Tibial artery (tissue), 4 donors: Measurements from ENCODE around the gene PARP8.
"Not testable (repeated sequence)": the region's sequence is repeated elsewhere in the genome, so short reads cannot be mapped to it uniquely, and the experiment has no call there.

Experiments used
- DNase-seq, 2 donors: peaks; one replicate each; pipeline ENCODE4 v3.0.0-alpha.2; 2019
- H3K27ac ChIP-seq, 2 donors: fragments of 200-600 bp; sonication (generic) in 1 of 2; 1 replicate in 1 of 2; 2 replicates in 1 of 2; pipeline ENCODE4 v1.5.1; 2018 to 2019; ENCODE audit warnings: mild to moderate bottlenecking in 1 of 2
- H3K27me3 ChIP-seq, 2 donors: fragments of 200-600 bp; sonication (generic) in 1 of 2; one replicate each; pipeline versions ENCODE4 v1.5.1 to v1.6.0; 2016 to 2019
- H3K36me3 ChIP-seq, 3 donors: fragments of 200-600 bp; sonication (generic) in 2 of 3; one replicate each; pipeline ENCODE4 v1.5.1; 2016 to 2019; ENCODE audit warnings: mild to moderate bottlenecking in 2 of 3
- H3K4me1 ChIP-seq, 4 donors: fragments of 200-600 bp; sonication (generic) in 2 of 4; 1 replicate in 3 of 4; 2 replicates in 1 of 4; pipeline ENCODE4 v1.5.1; 2016 to 2019
- H3K4me3 ChIP-seq, 2 donors: fragments of 200-600 bp; sonication (generic) in 1 of 2; 1 replicate in 1 of 2; 2 replicates in 1 of 2; pipeline ENCODE4 v1.5.1; 2018 to 2019; ENCODE audit warnings: mild to moderate bottlenecking in 2 of 2
- H3K9me3 ChIP-seq, 3 donors: fragments of 200-600 bp; sonication (generic) in 1 of 3; one replicate each; pipeline ENCODE4 v1.5.1; 2016 to 2019
- CTCF ChIP-seq, 2 experiments: fragments of 200-600 bp in 1 of 2; fragments of 450-650 bp in 1 of 2; IDR thresholded peaks; one replicate each; pipeline ENCODE4 v1.5.1; 2017 to 2019; ENCODE audit warnings: antibody characterized with exemption in 2 of 2, mild to moderate bottlenecking in 1 of 2, moderate library complexity in 1 of 2
- intact Hi-C: fragments of 100-400 bp; cut with DNase I; formaldehyde crosslinking; loops from one replicate; pipeline ENCODE4 v1.15.0; 2023; ENCODE audit warnings: low total_unique reads

PARP8 gene

GRCh38 chr5:50807661-50808060 is 141.2 kb downstream of the PARP8 start:
- Histone ChIP-seq H3K4me3 (no peak overlapping the region), H3K36me3 (peaks cover 0 to 17% (median 6%) of the 10 kb centered on the region in 3 donors), H3K4me1 (no peaks in the 10 kb centered on the region), H3K9me3 (peaks cover 0 to 7% (median 0%) of the 10 kb centered on the region in 3 donors), H3K27ac (no peak overlapping the region), H3K27me3 (no peaks in the 10 kb centered on the region)
- DNase-seq, result no peak
- intact Hi-C loops, result no loop called here
- no peak for TF ChIP-seq CTCF (IDR thresholded peaks at IDR 0.05)

GRCh38 chr5:50808406-50808805 is 142.0 kb downstream of the PARP8 start:
- peaks cover 0 to 10% (median 0%) of the 10 kb centered on the region in 3 donors for H3K36me3 ChIP-seq
- H3K9me3 ChIP-seq, result peaks cover 0 to 3% (median 0%) of the 10 kb centered on the region in 3 donors
- TF ChIP-seq CTCF (IDR thresholded peaks at IDR 0.05), result no peak
- H3K27me3 ChIP-seq, result no peaks in the 10 kb centered on the region
- H3K4me3 ChIP-seq, result no peak overlapping the region
- intact Hi-C loops, result no loop called here
- no peak overlapping the region for H3K27ac ChIP-seq
- no peaks in the 10 kb centered on the region for H3K4me1 ChIP-seq
- no peak for DNase-seq

- intact Hi-C loops, result not testable (repeated sequence)
These were observed 145.3 kb downstream of the PARP8 start for GRCh38 chr5:50811746-50812145.

DNA sequence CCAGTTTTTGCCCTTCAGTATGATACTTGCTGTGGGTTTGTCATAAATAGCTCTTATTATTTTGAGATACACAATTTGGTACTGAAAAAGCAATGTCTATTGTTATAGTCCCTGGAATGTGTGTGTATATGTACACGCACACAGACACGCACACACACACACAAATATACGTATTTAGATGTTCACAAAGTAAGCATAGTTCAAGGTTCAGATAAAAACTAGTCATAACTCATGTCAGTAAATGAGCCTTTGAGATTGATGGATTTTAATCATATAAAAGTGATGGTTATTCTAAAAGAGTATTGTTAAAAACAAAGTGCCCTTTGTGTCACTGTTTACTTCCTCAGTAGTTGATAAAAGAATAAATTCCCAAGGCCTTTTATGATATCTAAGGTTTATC is 147.3 kb downstream of the PARP8 start:
- no peak overlapping the region for H3K27ac ChIP-seq
- H3K4me1 ChIP-seq, result no peaks in the 10 kb centered on the region
- no peaks in the 10 kb centered on the region for H3K27me3 ChIP-seq
- no peak for DNase-seq
- no peak for TF ChIP-seq CTCF (IDR thresholded peaks at IDR 0.05)
- H3K36me3 ChIP-seq, result peaks cover 4 to 12% (median 5%) of the 10 kb centered on the region in 3 donors
- no peak overlapping the region for H3K4me3 ChIP-seq
- no peaks in the 10 kb centered on the region for H3K9me3 ChIP-seq
- intact Hi-C loops, result no loop called here

More at GRCh38 chr5:50811746-50812145, 145.3 kb downstream of the PARP8 start:
- H3K27me3 ChIP-seq, H3K9me3 ChIP-seq, DNase-seq, H3K4me1 ChIP-seq, H3K4me3 ChIP-seq, H3K27ac ChIP-seq, H3K36me3 ChIP-seq: not testable (repeated sequence)

GRCh38 chr5:50814556-50814955 is 148.1 kb downstream of the PARP8 start:
- TF ChIP-seq CTCF (IDR thresholded peaks at IDR 0.05), result no peak
- intact Hi-C loops, result no loop called here
- DNase-seq, result no peak
- Histone ChIP-seq H3K27me3 (no peaks in the 10 kb centered on the region), H3K27ac (no peak overlapping the region), H3K36me3 (peaks cover 6 to 13% (median 9%) of the 10 kb centered on the region in 3 donors), H3K9me3 (no peaks in the 10 kb centered on the region), H3K4me1 (no peaks in the 10 kb centered on the region), H3K4me3 (no peak overlapping the region)

- no peak overlapping the region for H3K27ac ChIP-seq
- H3K4me3 ChIP-seq, result no peak overlapping the region
- H3K9me3 ChIP-seq, result no peaks in the 10 kb centered on the region
- no peak for TF ChIP-seq CTCF (IDR thresholded peaks at IDR 0.05)
- no peak for DNase-seq
- peaks cover 9 to 18% (median 13%) of the 10 kb centered on the region in 3 donors for H3K36me3 ChIP-seq
- H3K27me3 ChIP-seq, result no peaks in the 10 kb centered on the region
- intact Hi-C loops, result no loop called here
- no peaks in the 10 kb centered on the region for H3K4me1 ChIP-seq
These were observed 155.6 kb downstream of the PARP8 start for GRCh38 chr5:50822046-50822445.
